H4 (cell line): ENCODE data around the gene SFI1. TPM values are rescaled to one million over a fixed set of nuclear protein-coding genes. Genes with fewer than 3 reads are reported as not detected.
"Not testable (repeated sequence)": the region's sequence is repeated elsewhere in the genome, so short reads cannot be mapped to it uniquely, and the experiment has no call there.

Experiments used
- DNase-seq: peaks from one replicate; pipeline ENCODE4 v3.0.0-alpha.2; 2015; ENCODE audit warnings: low spot score
- total RNA-seq: library from RNA; depleted of rRNA; stranded (reverse); fragments of >200 nt; shearing (Covaris generic); gene quantifications from 2 replicates; pipeline ENCODE4 v1.2.3, GENCODE V29; 2014

The SFI1 gene
- total RNA-seq, 1 experiment from 2014 or later, result 3.3 TPM

GRCh38 chr22:31586137-31586920, 90.0 kb downstream of the SFI1 start:
- no peak for DNase-seq

- DNase-seq, result no peak
Observed at GRCh38 chr22:31588970-31589675, 92.8 kb downstream of the SFI1 start.

GRCh38 chr22:31590161-31590560, 93.8 kb downstream of the SFI1 start:
- not testable (repeated sequence) for DNase-seq

GRCh38 chr22:31595271-31595670, 98.9 kb downstream of the SFI1 start:
- no peak for DNase-seq

- DNase-seq, result peak; percentile 50
Observed at GRCh38 chr22:31602259-31602952, 106.1 kb downstream of the SFI1 start.

GRCh38 chr22:31603081-31603525, 106.8 kb downstream of the SFI1 start:
- no peak for DNase-seq

- DNase-seq, result no peak
Observed at GRCh38 chr22:31603574-31603973, 107.2 kb downstream of the SFI1 start.

GRCh38 chr22:31604137-31604705, 107.9 kb downstream of the SFI1 start:
- no peak for DNase-seq

- no peak for DNase-seq
Observed at GRCh38 chr22:31604746-31605705, 108.7 kb downstream of the SFI1 start.

GRCh38 chr22:31605851-31606585, 109.7 kb downstream of the SFI1 start:
- no peak for DNase-seq

GRCh38 chr22:31607696-31608095, 111.4 kb downstream of the SFI1 start:
- no peak for DNase-seq

- no peak for DNase-seq
Observed at GRCh38 chr22:31609716-31610115, 113.4 kb downstream of the SFI1 start.

GRCh38 chr22:31610611-31611010, 114.3 kb downstream of the SFI1 start:
- no peak for DNase-seq

- no peak for DNase-seq
Observed at GRCh38 chr22:31611061-31611760, 114.9 kb downstream of the SFI1 start.

GRCh38 chr22:31612891-31613285, 116.6 kb downstream of the SFI1 start:
- DNase-seq, result no peak

- DNase-seq, result no peak
Observed at GRCh38 chr22:31613286-31613903, 117.1 kb downstream of the SFI1 start.

- no peak for DNase-seq
Observed at GRCh38 chr22:31613904-31614296, 117.6 kb downstream of the SFI1 start.

- DNase-seq, result no peak
Observed at GRCh38 chr22:31614781-31615490, 118.6 kb downstream of the SFI1 start.

- DNase-seq, result no peak
Observed at GRCh38 chr22:31615491-31615860, 119.1 kb downstream of the SFI1 start.
